A673 (cell line): Measurements from ENCODE around the gene PCDHA6. TPM values are rescaled to one million over a fixed set of nuclear protein-coding genes. Genes with fewer than 3 reads are reported as not detected.
"Not testable (repeated sequence)": the region's sequence is repeated elsewhere in the genome, so short reads cannot be mapped to it uniquely, and the experiment has no call there.

Experiments
- BruUV-seq: library from RNA; stranded (reverse); fragments of 400-500 nt; replicated peaks from 2 replicates; lab custom pipeline; 2021; lab: Mats Ljungman, UMichigan
- CTCF ChIA-PET: fragments of 300-600 bp; sonication (Branson Sonifier 250); formaldehyde crosslinking; loops from one replicate; lab custom pipeline; 2022; ENCODE audit warnings: antibody characterized with exemption; lab: Charles Lee
- POLR2A ChIA-PET: fragments of 300-600 bp; sonication (Branson Sonifier 250); formaldehyde crosslinking; loops from one replicate; lab custom pipeline; 2022; ENCODE audit warnings: antibody characterized with exemption; ENCODE audit not compliant: low non-redundant PET; lab: Charles Lee
- DNase-seq: peaks from one replicate; pipeline ENCODE4 v3.0.0-alpha.2; 2015; ENCODE audit warnings: low spot score
- H3K27ac ChIP-seq: fragments of 200-600 bp; sonication (generic); 2 replicates; pipeline ENCODE4 v1.5.1; 2016; ENCODE audit warnings: mixed run types, low read depth, mild to moderate bottlenecking, mixed read lengths, antibody characterized with exemption, low read length; ENCODE audit not compliant: poor library complexity, severe bottlenecking
- H3K27me3 ChIP-seq: fragments of 200-600 bp; sonication (generic); replicated peaks from 2 replicates; pipeline ENCODE4 v1.6.1; 2017; ENCODE audit warnings: mixed run types, low read depth, mild to moderate bottlenecking, mixed read lengths, antibody characterized with exemption, low read length; ENCODE audit not compliant: insufficient read depth, poor library complexity
- H3K36me3 ChIP-seq: fragments of 200-600 bp; sonication (generic); 2 replicates; pipeline ENCODE4 v1.6.1; 2016; ENCODE audit warnings: mixed run types, mild to moderate bottlenecking, mixed read lengths, antibody characterized with exemption, low read length; ENCODE audit not compliant: insufficient read depth, poor library complexity, severe bottlenecking
- H3K4me1 ChIP-seq: fragments of 200-600 bp; sonication (generic); 2 replicates; pipeline ENCODE4 v1.6.1; 2017; ENCODE audit warnings: mixed run types, mild to moderate bottlenecking, mixed read lengths, antibody characterized with exemption, low read length; ENCODE audit not compliant: insufficient read depth, poor library complexity, severe bottlenecking
- H3K4me3 ChIP-seq: fragments of 200-600 bp; sonication (generic); 2 replicates; pipeline ENCODE4 v1.5.1; 2016; ENCODE audit warnings: low read depth, mixed run types, mild to moderate bottlenecking, mixed read lengths, low read length; ENCODE audit not compliant: poor library complexity, severe bottlenecking
- H3K9me3 ChIP-seq: fragments of 200-600 bp; sonication (generic); 2 replicates; pipeline ENCODE4 v1.6.1; 2016; ENCODE audit warnings: mixed run types, low read depth, mild to moderate bottlenecking, mixed read lengths, antibody characterized with exemption, low read length; ENCODE audit not compliant: poor library complexity, severe bottlenecking
- EZH2 ChIP-seq: fragments of 200-600 bp; sonication (generic); IDR thresholded peaks from 2 replicates; pipeline ENCODE4 v1.6.1; 2017; ENCODE audit warnings: borderline replicate concordance, low read depth, mild to moderate bottlenecking, mixed read lengths, antibody characterized with exemption, low read length; ENCODE audit not compliant: poor library complexity, severe bottlenecking
- intact Hi-C: fragments of 100-400 bp; cut with micrococcal nuclease; formaldehyde crosslinking; loops from one replicate; pipeline ENCODE4 v1.10.0; 2022; ENCODE audit not compliant: unreplicated experiment
- total RNA-seq: library from RNA; stranded (reverse); gene quantifications from 2 replicates; pipeline ENCODE4 v1.2.3, GENCODE V29; 2021
- TF ChIP-seq, protein P1 (sequence below): fragments of 300-800, 200-600 bp; sonication (generic); conservative IDR thresholded peaks from 2 replicates; pipeline ENCODE4 v1.5.1; 2017; ENCODE audit warnings: low read depth, mild to moderate bottlenecking, antibody characterized with exemption, low read length, moderate library complexity, mixed read lengths

PCDHA6 gene
- total RNA-seq, 1 experiment from 2014 or later: 12.6 TPM

DNA sequence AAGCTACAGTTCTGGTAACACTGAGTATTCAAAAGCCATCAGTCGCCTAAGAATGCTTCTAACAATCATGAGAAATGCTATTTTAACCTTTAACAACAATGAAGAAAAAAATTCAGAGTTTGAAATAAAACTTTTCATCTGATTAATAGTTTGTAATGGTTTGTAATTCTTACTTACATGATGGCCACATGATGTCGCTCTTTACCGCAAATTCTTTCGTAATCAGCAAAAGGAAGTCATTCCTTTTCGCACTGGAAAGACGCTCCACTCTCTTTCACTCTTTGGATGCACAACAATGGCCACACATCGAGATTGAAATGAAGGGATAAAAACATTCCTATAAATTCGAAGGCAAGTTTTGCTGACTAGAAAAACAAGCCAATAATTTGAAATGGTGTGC, 6.2 kb downstream of the PCDHA6 start, which contains the start of gene PCDHA7:
Gene PCDHA7 (plus strand): TSS at position 277 of the 400 bp plus-strand sequence. CDS start 115 bp downstream, at position 392.
- no peaks in the 10 kb centered on the region for H3K4me1 ChIP-seq
- ChIA-PET POLR2A (no interaction called here), CTCF (no interaction called here)
- peaks cover 11% of the 10 kb centered on the region for H3K9me3 ChIP-seq
- DNase-seq: peak; percentile 42
- no peaks in the 10 kb centered on the region for H3K36me3 ChIP-seq
- no peak within 1 kb of the TSS for H3K4me3 ChIP-seq
- H3K27me3 ChIP-seq: no peaks in the 10 kb centered on the region
- no peak for TF ChIP-seq EZH2
- TF ChIP-seq, protein P1, sequence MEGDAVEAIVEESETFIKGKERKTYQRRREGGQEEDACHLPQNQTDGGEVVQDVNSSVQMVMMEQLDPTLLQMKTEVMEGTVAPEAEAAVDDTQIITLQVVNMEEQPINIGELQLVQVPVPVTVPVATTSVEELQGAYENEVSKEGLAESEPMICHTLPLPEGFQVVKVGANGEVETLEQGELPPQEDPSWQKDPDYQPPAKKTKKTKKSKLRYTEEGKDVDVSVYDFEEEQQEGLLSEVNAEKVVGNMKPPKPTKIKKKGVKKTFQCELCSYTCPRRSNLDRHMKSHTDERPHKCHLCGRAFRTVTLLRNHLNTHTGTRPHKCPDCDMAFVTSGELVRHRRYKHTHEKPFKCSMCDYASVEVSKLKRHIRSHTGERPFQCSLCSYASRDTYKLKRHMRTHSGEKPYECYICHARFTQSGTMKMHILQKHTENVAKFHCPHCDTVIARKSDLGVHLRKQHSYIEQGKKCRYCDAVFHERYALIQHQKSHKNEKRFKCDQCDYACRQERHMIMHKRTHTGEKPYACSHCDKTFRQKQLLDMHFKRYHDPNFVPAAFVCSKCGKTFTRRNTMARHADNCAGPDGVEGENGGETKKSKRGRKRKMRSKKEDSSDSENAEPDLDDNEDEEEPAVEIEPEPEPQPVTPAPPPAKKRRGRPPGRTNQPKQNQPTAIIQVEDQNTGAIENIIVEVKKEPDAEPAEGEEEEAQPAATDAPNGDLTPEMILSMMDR: peak; percentile 50; the same call in 1 of the 2 replicates
- no peak within 1 kb of the TSS for H3K27ac ChIP-seq
- no TSS peak for BruUV-seq
- intact Hi-C loops: no loop called here

DNA sequence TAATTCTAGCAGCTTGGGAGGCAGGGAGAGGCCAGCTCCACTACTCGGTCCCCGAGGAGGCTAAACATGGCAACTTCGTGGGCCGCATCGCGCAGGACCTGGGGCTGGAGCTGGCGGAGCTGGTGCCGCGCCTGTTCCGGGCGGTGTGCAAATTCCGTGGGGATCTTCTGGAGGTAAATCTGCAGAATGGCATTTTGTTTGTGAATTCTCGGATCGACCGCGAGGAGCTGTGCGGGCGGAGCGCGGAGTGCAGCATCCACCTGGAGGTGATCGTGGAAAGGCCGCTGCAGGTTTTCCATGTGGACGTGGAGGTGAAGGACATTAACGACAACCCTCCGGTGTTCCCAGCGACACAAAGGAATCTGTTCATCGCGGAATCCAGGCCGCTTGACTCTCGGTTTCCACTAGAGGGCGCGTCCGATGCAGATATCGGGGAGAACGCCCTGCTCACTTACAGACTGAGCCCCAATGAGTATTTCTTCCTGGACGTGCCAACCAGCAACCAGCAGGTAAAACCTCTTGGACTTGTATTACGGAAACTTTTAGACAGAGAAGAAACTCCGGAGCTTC, 6.8 kb downstream of the PCDHA6 start:
- H3K27me3 ChIP-seq, H3K27ac ChIP-seq, intact Hi-C loops, POLR2A ChIA-PET, DNase-seq, H3K4me3 ChIP-seq, H3K36me3 ChIP-seq, CTCF ChIA-PET, H3K4me1 ChIP-seq, BruUV-seq: not testable (repeated sequence)
- peaks cover 11% of the 10 kb centered on the region for H3K9me3 ChIP-seq

DNA sequence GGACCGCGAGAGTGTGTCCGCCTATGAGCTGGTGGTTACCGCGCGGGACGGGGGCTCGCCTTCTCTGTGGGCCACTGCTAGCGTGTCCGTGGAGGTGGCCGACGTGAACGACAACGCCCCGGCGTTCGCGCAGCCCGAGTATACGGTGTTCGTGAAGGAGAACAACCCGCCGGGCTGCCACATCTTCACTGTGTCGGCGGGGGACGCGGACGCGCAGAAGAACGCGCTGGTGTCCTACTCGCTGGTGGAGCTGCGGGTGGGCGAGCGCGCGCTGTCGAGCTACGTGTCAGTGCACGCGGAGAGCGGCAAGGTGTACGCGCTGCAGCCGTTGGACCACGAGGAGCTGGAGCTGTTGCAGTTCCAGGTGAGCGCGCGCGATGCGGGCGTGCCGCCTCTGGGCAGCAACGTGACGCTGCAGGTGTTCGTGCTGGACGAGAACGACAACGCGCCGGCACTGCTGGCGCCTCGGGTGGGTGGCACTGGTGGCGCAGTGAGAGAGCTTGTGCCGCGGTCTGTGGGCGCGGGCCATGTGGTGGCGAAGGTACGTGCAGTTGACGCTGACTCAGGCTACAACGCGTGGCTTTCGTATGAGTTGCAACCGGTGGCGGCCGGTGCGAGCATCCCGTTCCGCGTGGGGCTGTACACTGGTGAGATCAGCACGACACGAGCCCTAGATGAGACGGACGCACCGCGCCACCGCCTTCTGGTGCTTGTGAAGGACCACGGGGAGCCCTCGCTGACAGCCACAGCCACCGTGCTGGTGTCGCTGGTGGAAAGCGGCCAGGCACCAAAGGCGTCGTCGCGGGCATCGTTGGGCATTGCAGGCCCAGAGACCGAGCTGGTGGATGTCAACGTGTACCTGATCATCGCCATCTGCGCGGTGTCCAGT, 8.1 kb downstream of the PCDHA6 start:
- H3K36me3 ChIP-seq: no peaks in the 10 kb centered on the region
- no peaks in the 10 kb centered on the region for H3K27me3 ChIP-seq
- H3K4me1 ChIP-seq: no peaks in the 10 kb centered on the region
- peaks cover 11% of the 10 kb centered on the region for H3K9me3 ChIP-seq
- ChIA-PET CTCF (no interaction called here), POLR2A (no interaction called here)
- intact Hi-C loops: no loop called here
- TF ChIP-seq, protein P1: no peak
- no peak for TF ChIP-seq EZH2
- no peak overlapping the region for H3K27ac ChIP-seq
- no TSS peak for BruUV-seq
- no peak overlapping the region for H3K4me3 ChIP-seq
- no peak for DNase-seq
